GM12891 (cell line): ENCODE results near the gene RALGAPA2.

Experiments used
- POLR2A ChIP-seq: IDR thresholded peaks from 2 replicates; pipeline ENCODE4 v1.6.1; 2011; ENCODE audit warnings: low read depth, low read length, control low read depth
- POLR2AphosphoS5 ChIP-seq: IDR thresholded peaks from 2 replicates; pipeline ENCODE4 v1.6.1; 2011; ENCODE audit warnings: low read depth, low read length, control low read depth
- POU2F2 ChIP-seq: IDR thresholded peaks from 2 replicates; pipeline ENCODE4 v1.6.1; 2011; ENCODE audit warnings: low read depth, mild to moderate bottlenecking, control low read depth, low read length, moderate library complexity
- TAF1 ChIP-seq: IDR thresholded peaks from 2 replicates; pipeline ENCODE4 v1.6.1; 2011; ENCODE audit warnings: low read depth, low read length, control low read depth

DNA sequence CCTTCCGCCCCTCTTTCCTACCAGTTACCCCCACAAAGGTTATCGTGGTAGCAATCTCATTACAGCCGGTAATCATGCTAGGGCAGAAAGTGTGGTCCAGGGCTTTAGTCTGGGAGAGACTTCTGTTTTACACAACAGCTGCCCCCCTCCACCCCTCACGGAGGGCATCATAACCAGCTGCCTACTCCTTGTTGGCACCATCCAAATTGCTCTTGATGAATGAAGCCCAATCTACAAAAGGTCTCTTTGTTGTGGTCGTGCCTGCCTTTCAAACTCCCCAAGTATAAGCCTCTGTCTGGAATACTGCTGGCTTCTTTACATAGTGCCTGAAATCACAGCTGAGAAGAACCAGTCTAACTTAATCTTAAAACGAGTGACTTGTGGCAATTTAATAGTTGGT is 186.7 kb downstream of the RALGAPA2 start:
- TF ChIP-seq POLR2A (no peak), TAF1 (no peak), POLR2AphosphoS5 (no peak), POU2F2 (no peak)
